AG04450 (cell line): ENCODE results near the gene WDR27. TPM values are rescaled to one million over a fixed set of nuclear protein-coding genes. Genes with fewer than 3 reads are reported as not detected.

Source experiments
- CTCF ChIA-PET: fragments of 300-600, 350-600 bp; formaldehyde crosslinking; extraction: SDS; loops from one replicate; lab custom pipeline; 2022; ENCODE audit warnings: antibody characterized with exemption, inconsistent platforms; lab: Charles Lee
- POLR2A ChIA-PET: fragments of 350-600 bp; formaldehyde crosslinking; extraction: SDS; loops from one replicate; lab custom pipeline; 2021; ENCODE audit warnings: antibody characterized with exemption, inconsistent platforms; lab: Yijun Ruan, JAX
- DNase-seq: peaks from one replicate; pipeline ENCODE4 v3.0.0-alpha.2; 2011; ENCODE audit warnings: low read depth, low spot score
- H3K27ac ChIP-seq: one replicate; pipeline ENCODE4 v1.5.1; 2012; ENCODE audit warnings: low read depth, low read length, control low read depth
- H3K27me3 ChIP-seq: one replicate; pipeline ENCODE4 v1.6.0; 2012; ENCODE audit warnings: low read length; ENCODE audit not compliant: control insufficient read depth, insufficient read depth
- H3K4me3 ChIP-seq: 2 replicates; pipeline ENCODE4 v1.5.1; 2011; ENCODE audit warnings: mild to moderate bottlenecking, low read depth, low read length, control low read depth
- H3K9me3 ChIP-seq: 2 replicates; pipeline ENCODE4 v1.5.1; 2012; ENCODE audit warnings: low read length; ENCODE audit not compliant: control insufficient read depth, insufficient read depth
- polyA plus RNA-seq: library from polyadenylated mRNA; depleted of rRNA; stranded (reverse); fragments of >200 nt; gene quantifications from 2 replicates; pipeline ENCODE4 v1.2.3, GENCODE V29; 2011
- TF ChIP-seq, protein P1 (sequence below): IDR thresholded peaks from 2 replicates; pipeline ENCODE4 v1.5.1; 2011; ENCODE audit warnings: low read depth, low read length, control low read depth, inconsistent platforms

WDR27 gene
- polyA plus RNA-seq, 1 experiment, result 20.5 TPM

DNA sequence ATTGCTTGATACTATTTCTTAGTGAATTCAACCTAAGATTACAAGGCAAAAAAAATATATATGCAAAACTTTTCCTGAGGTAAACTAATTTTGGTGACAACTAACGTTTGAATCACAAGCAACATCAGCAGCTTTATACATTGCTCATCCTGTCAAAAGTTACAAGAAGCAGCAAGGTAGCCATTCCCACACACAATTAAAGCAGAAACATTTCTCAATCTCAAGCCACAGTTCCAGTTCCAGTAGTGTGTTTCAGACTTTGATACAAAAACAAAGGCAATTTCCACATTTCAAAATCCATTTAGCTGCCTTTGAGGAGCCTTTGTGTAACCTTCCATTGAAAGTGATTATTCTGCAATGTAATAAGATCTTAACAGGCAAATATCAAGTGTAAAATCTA lies 191.0 kb downstream of the WDR27 start:
- CTCF ChIA-PET, result no interaction called here
- Histone ChIP-seq H3K4me3 (no peak overlapping the region), H3K27me3 (no peaks in the 10 kb centered on the region), H3K27ac (no peak overlapping the region), H3K9me3 (no peaks in the 10 kb centered on the region)
- TF ChIP-seq, protein P1, sequence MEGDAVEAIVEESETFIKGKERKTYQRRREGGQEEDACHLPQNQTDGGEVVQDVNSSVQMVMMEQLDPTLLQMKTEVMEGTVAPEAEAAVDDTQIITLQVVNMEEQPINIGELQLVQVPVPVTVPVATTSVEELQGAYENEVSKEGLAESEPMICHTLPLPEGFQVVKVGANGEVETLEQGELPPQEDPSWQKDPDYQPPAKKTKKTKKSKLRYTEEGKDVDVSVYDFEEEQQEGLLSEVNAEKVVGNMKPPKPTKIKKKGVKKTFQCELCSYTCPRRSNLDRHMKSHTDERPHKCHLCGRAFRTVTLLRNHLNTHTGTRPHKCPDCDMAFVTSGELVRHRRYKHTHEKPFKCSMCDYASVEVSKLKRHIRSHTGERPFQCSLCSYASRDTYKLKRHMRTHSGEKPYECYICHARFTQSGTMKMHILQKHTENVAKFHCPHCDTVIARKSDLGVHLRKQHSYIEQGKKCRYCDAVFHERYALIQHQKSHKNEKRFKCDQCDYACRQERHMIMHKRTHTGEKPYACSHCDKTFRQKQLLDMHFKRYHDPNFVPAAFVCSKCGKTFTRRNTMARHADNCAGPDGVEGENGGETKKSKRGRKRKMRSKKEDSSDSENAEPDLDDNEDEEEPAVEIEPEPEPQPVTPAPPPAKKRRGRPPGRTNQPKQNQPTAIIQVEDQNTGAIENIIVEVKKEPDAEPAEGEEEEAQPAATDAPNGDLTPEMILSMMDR, result no peak
- no peak for DNase-seq
- POLR2A ChIA-PET, result no interaction called here

DNA sequence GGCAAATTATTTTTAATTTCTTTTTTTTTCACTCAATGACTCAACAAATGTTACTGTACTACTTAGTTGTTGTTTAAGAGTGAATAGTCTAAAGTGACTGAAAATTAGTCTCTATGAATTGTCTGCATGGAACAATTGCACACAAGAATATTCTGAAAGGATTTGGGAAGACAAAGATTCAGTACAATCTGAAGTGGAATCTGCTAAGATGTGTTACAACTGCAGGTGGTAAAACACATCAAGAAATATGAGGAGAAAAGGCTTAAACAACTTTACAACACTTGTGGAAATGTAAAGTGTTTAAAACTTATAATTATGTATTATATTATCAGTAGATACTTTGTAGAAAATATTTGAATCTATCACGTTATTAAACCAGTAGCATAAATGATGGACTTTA lies 193.4 kb downstream of the WDR27 start:
- ChIA-PET POLR2A (no interaction called here), CTCF (interaction anchor here (0.8 kb wide), 1 partner anchor 12 kb away, joined by 3 read pairs; no protein-coding TSS in a partner anchor)
- Histone ChIP-seq H3K4me3 (no peak overlapping the region), H3K27ac (no peak overlapping the region), H3K27me3 (no peaks in the 10 kb centered on the region), H3K9me3 (no peaks in the 10 kb centered on the region)
- no peak for DNase-seq
- TF ChIP-seq, protein P1, result no peak

DNA sequence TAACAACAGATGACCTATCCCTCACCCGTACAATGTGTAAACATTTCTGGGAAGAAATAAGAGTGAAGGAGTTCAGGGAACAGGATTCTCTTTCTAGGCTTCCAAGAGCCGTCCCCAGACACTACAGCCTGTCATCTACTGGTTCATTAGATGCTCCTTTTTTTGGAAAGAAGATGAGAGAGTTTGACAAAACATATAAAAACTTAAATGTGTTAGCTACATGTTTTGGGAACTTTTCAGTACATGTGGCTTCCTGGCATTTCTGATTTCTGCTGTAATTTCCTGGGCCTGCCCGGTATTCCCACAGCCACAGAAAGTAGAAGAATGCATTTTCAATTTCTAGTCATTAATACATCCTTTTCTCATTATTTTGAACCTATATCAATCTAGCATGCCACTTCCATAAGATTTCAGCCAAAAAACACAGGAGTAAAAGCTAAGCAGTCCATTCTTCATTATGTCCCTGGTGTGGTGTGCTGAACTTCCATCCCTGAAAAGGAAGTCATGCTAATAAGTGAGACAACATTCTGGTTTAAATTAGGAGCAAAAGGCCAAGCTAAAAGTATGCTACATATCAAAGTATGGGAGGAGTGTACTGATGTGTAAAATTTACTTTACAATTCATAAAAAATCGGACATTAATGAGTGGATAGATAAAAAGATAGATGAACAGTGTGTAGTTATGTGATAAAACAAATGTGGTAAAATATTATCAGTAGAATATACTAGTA lies 198.2 kb downstream of the WDR27 start:
- H3K9me3 ChIP-seq, result peaks cover 8% of the 10 kb centered on the region; the same call in 1 of the 2 replicates
- no peak for DNase-seq
- no peak overlapping the region for H3K27ac ChIP-seq
- POLR2A ChIA-PET, result no interaction called here
- no peaks in the 10 kb centered on the region for H3K27me3 ChIP-seq
- CTCF ChIA-PET, result no interaction called here
- TF ChIP-seq, protein P1, result no peak
- H3K4me3 ChIP-seq, result no peak overlapping the region

DNA sequence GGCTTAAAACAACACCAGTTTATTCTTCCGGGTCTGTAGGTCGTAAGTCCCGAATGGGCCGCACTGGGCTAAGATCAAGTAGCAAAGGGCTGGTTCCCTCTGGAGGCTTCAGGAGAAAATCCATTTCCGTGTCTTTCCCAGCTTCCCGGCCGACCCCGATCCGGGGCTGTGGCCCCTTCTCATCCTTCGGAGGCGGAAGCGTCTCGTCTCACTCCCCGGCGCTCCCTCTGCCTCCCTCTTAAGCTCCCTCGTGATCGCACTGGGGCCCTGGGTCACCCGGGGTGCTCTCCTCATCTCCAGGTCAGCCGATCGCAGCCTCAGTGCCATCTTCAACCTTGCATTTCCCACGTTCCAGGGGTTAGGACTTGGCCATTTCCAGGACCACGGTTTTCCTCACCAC lies 199.4 kb downstream of the WDR27 start:
- CTCF ChIA-PET, result no interaction called here
- H3K27ac ChIP-seq, result no peak overlapping the region
- TF ChIP-seq, protein P1, result no peak
- no peak overlapping the region for H3K4me3 ChIP-seq
- H3K27me3 ChIP-seq, result no peaks in the 10 kb centered on the region
- POLR2A ChIA-PET, result no interaction called here
- H3K9me3 ChIP-seq, result peaks cover 8% of the 10 kb centered on the region; the same call in 1 of the 2 replicates
- no peak for DNase-seq

DNA sequence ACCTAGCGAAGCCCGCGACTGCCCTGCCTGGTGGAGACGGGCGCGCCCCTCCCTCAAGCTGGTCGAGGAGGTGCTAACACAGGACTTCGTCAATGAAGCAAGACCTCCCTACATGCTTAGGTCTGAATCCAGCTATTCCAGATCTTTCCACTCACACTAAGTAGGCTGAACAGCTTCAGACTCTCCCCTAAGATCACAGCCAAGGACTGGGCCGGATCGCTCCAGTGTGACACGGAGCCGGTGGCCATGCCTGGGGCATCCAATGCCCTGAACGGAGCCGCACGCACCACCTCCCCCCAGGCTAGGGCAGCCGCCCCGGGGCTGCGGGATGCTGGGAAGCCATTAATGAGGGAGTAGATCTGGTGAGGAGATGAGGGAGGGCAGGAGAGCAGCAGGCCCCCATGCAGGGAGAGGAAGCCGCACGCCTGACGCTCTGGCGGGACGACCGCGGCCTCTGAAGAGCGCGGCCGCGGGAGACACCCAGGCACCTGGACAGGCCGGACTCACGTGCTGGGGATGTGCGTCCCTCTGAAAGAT lies 200.0 kb downstream of the WDR27 start:
- H3K27me3 ChIP-seq, result no peaks in the 10 kb centered on the region
- H3K9me3 ChIP-seq, result peaks cover 8% of the 10 kb centered on the region; the same call in 1 of the 2 replicates
- no peak overlapping the region for H3K27ac ChIP-seq
- TF ChIP-seq, protein P1, result no peak
- ChIA-PET CTCF (no interaction called here), POLR2A (no interaction called here)
- H3K4me3 ChIP-seq, result no peak overlapping the region
- no peak for DNase-seq
